HEK293 (cell line): Measurements from ENCODE around the gene FOXG1.

Experiments
- GLI4 ChIP-seq: fragments of 450-650 bp; formaldehyde crosslinking; IDR thresholded peaks from 2 replicates; pipeline ENCODE4 v1.5.1; 2016; ENCODE audit warnings: missing biosample characterization, missing genetic modification characterization
- ZBTB8A ChIP-seq: fragments of 450-650 bp; formaldehyde crosslinking; IDR thresholded peaks from 2 replicates; pipeline ENCODE4 v1.5.1; 2016; ENCODE audit warnings: missing biosample characterization, missing genetic modification characterization
- ZEB2 ChIP-seq: fragments of 450-650 bp; formaldehyde crosslinking; IDR thresholded peaks from 2 replicates; pipeline ENCODE4 v1.5.1; 2016; ENCODE audit warnings: missing biosample characterization, missing genetic modification characterization
- ZFP3 ChIP-seq: fragments of 450-650 bp; formaldehyde crosslinking; IDR thresholded peaks from 2 replicates; pipeline ENCODE4 v1.5.1; 2016; ENCODE audit warnings: low read depth, missing biosample characterization, missing genetic modification characterization
- ZNF114 ChIP-seq: fragments of 450-650 bp; formaldehyde crosslinking; IDR thresholded peaks from 2 replicates; pipeline ENCODE4 v1.5.0; 2017; ENCODE audit warnings: missing biosample characterization, missing genetic modification characterization
- ZNF140 ChIP-seq: fragments of 450-650 bp; formaldehyde crosslinking; IDR thresholded peaks from 2 replicates; pipeline ENCODE4 v1.5.1; 2016; ENCODE audit warnings: missing biosample characterization, missing genetic modification characterization
- ZNF146 ChIP-seq: fragments of 450-650 bp; formaldehyde crosslinking; IDR thresholded peaks from 2 replicates; pipeline ENCODE4 v1.5.1; 2016; ENCODE audit warnings: missing biosample characterization, missing genetic modification characterization
- ZNF169 ChIP-seq: fragments of 450-650 bp; formaldehyde crosslinking; IDR thresholded peaks from 2 replicates; pipeline ENCODE4 v1.5.1; 2016; ENCODE audit warnings: missing biosample characterization, missing genetic modification characterization
- TF ChIP-seq, protein P1 (sequence below): fragments of 450-650 bp; formaldehyde crosslinking; IDR thresholded peaks from 2 replicates; pipeline ENCODE4 v1.5.1; 2016; ENCODE audit warnings: missing biosample characterization, missing genetic modification characterization, low read depth
- TF ChIP-seq, protein P2 (sequence below): fragments of 450-650 bp; formaldehyde crosslinking; IDR thresholded peaks from 2 replicates; pipeline ENCODE4 v1.5.1; 2017; ENCODE audit warnings: missing biosample characterization, mild to moderate bottlenecking, missing genetic modification characterization, moderate library complexity
- TF ChIP-seq, protein P3 (sequence below): fragments of 450-650 bp; formaldehyde crosslinking; IDR thresholded peaks from 2 replicates; pipeline ENCODE4 v1.5.1; 2016; ENCODE audit warnings: missing biosample characterization, missing genetic modification characterization
- TF ChIP-seq, protein P4 (sequence below): fragments of 450-650 bp; formaldehyde crosslinking; IDR thresholded peaks from 2 replicates; pipeline ENCODE4 v1.5.1; 2016; ENCODE audit warnings: missing biosample characterization, missing genetic modification characterization

DNA sequence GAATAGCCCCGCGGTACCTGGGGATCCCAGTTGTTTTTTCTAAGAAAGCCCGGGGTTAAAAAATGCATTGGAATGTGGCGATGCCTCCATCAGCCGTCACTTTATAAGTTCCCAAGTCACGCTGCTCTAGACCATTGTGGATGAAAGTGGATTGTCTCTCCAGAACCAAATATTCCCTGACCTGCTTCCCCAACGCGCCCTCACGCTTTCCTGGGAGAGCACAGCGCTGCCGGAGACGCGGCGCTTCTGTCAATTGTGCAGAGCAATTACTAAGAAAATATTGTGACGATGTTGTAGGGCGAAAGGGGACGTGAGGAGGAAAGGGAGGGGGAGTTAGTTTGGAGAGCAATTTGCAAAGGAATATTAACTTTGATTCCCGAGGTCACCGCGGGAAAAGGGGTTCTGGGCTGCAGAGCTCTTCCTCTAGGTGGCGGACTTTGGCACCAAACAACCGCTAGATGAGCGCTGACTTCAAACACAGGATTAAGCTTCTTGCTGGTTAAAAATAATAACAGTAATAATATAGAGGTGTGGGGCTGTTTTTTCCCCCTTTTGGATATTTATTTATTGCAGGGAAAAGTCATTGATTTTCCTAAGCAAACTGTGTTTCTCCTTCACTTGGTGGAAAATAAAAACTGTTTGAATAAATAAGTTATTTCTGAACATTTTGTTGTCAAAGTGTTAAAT is 9.6 kb upstream of the FOXG1 start:
- TF ChIP-seq GLI4 (no peak), ZBTB8A (tag by site-specific recombination) (no peak), ZNF146 (tag by site-specific recombination) (no peak), ZNF140 (tag by site-specific recombination) (no peak), ZNF114 (tag by site-specific recombination) (no peak), ZEB2 (no peak), ZNF169 (no peak), ZFP3 (tag by site-specific recombination) (no peak)
- TF ChIP-seq, protein P1, sequence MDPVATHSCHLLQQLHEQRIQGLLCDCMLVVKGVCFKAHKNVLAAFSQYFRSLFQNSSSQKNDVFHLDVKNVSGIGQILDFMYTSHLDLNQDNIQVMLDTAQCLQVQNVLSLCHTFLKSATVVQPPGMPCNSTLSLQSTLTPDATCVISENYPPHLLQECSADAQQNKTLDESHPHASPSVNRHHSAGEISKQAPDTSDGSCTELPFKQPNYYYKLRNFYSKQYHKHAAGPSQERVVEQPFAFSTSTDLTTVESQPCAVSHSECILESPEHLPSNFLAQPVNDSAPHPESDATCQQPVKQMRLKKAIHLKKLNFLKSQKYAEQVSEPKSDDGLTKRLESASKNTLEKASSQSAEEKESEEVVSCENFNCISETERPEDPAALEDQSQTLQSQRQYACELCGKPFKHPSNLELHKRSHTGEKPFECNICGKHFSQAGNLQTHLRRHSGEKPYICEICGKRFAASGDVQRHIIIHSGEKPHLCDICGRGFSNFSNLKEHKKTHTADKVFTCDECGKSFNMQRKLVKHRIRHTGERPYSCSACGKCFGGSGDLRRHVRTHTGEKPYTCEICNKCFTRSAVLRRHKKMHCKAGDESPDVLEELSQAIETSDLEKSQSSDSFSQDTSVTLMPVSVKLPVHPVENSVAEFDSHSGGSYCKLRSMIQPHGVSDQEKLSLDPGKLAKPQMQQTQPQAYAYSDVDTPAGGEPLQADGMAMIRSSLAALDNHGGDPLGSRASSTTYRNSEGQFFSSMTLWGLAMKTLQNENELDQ (tag by site-specific recombination), result no peak
- TF ChIP-seq, protein P2, sequence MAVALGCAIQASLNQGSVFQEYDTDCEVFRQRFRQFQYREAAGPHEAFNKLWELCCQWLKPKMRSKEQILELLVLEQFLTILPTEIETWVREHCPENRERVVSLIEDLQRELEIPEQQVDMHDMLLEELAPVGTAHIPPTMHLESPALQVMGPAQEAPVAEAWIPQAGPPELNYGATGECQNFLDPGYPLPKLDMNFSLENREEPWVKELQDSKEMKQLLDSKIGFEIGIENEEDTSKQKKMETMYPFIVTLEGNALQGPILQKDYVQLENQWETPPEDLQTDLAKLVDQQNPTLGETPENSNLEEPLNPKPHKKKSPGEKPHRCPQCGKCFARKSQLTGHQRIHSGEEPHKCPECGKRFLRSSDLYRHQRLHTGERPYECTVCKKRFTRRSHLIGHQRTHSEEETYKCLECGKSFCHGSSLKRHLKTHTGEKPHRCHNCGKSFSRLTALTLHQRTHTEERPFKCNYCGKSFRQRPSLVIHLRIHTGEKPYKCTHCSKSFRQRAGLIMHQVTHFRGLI (tag by site-specific recombination), result no peak
- TF ChIP-seq, protein P3, sequence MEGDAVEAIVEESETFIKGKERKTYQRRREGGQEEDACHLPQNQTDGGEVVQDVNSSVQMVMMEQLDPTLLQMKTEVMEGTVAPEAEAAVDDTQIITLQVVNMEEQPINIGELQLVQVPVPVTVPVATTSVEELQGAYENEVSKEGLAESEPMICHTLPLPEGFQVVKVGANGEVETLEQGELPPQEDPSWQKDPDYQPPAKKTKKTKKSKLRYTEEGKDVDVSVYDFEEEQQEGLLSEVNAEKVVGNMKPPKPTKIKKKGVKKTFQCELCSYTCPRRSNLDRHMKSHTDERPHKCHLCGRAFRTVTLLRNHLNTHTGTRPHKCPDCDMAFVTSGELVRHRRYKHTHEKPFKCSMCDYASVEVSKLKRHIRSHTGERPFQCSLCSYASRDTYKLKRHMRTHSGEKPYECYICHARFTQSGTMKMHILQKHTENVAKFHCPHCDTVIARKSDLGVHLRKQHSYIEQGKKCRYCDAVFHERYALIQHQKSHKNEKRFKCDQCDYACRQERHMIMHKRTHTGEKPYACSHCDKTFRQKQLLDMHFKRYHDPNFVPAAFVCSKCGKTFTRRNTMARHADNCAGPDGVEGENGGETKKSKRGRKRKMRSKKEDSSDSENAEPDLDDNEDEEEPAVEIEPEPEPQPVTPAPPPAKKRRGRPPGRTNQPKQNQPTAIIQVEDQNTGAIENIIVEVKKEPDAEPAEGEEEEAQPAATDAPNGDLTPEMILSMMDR (tag by site-specific recombination), result no peak
- TF ChIP-seq, protein P4, sequence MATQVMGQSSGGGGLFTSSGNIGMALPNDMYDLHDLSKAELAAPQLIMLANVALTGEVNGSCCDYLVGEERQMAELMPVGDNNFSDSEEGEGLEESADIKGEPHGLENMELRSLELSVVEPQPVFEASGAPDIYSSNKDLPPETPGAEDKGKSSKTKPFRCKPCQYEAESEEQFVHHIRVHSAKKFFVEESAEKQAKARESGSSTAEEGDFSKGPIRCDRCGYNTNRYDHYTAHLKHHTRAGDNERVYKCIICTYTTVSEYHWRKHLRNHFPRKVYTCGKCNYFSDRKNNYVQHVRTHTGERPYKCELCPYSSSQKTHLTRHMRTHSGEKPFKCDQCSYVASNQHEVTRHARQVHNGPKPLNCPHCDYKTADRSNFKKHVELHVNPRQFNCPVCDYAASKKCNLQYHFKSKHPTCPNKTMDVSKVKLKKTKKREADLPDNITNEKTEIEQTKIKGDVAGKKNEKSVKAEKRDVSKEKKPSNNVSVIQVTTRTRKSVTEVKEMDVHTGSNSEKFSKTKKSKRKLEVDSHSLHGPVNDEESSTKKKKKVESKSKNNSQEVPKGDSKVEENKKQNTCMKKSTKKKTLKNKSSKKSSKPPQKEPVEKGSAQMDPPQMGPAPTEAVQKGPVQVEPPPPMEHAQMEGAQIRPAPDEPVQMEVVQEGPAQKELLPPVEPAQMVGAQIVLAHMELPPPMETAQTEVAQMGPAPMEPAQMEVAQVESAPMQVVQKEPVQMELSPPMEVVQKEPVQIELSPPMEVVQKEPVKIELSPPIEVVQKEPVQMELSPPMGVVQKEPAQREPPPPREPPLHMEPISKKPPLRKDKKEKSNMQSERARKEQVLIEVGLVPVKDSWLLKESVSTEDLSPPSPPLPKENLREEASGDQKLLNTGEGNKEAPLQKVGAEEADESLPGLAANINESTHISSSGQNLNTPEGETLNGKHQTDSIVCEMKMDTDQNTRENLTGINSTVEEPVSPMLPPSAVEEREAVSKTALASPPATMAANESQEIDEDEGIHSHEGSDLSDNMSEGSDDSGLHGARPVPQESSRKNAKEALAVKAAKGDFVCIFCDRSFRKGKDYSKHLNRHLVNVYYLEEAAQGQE (tag by site-specific recombination), result no peak
